Tibial nerve (tissue), 4 donors: ENCODE results near the gene KRT2.

ENCODE experiments used
- CTCF ChIP-seq, 5 experiments: fragments of 200-600 bp in 3 of 5; fragments of 450-650 bp in 2 of 5; sonication (generic) in 3 of 5; IDR thresholded peaks; one replicate each; pipeline ENCODE4 v1.5.1; 2016 to 2019; ENCODE audit warnings: antibody characterized with exemption in 5 of 5, mild to moderate bottlenecking in 3 of 5, moderate library complexity in 2 of 5
- EP300 ChIP-seq, 2 donors: sonication (generic); formaldehyde crosslinking; IDR thresholded peaks; one replicate each; pipeline ENCODE4 v1.6.1; 2017; ENCODE audit warnings: antibody characterized with exemption in 2 of 2, mild to moderate bottlenecking in 1 of 2
- POLR2A ChIP-seq, 2 donors: fragments of 450-650 bp; IDR thresholded peaks; one replicate each; pipeline ENCODE4 v1.6.1; 2017; ENCODE audit warnings: antibody characterized with exemption in 2 of 2, mild to moderate bottlenecking in 2 of 2, moderate library complexity in 2 of 2

- TF ChIP-seq CTCF (IDR thresholded peaks at IDR 0.05) (no peak), EP300 (IDR thresholded peaks at IDR 0.05) (no peak), POLR2A (IDR thresholded peaks at IDR 0.05) (no peak)
These were observed 46.8 kb upstream of the KRT2 start for GRCh38 chr12:52698651-52699340.
